Esophagus muscularis mucosa (tissue), 3 donors: ENCODE data around the gene UBR3.

ENCODE experiments used
- EP300 ChIP-seq: sonication (generic); formaldehyde crosslinking; IDR thresholded peaks from one replicate; pipeline ENCODE4 v1.6.1; 2017; ENCODE audit warnings: antibody characterized with exemption
- TF ChIP-seq, protein P1 (sequence below), 3 experiments: fragments of 200-600 bp in 2 of 3; fragments of 450-650 bp in 1 of 3; sonication (generic) in 2 of 3; IDR thresholded peaks; one replicate each; pipeline ENCODE4 v1.5.1; 2017 to 2019; ENCODE audit warnings: antibody characterized with exemption in 3 of 3, mild to moderate bottlenecking in 2 of 3, moderate library complexity in 1 of 3

DNA sequence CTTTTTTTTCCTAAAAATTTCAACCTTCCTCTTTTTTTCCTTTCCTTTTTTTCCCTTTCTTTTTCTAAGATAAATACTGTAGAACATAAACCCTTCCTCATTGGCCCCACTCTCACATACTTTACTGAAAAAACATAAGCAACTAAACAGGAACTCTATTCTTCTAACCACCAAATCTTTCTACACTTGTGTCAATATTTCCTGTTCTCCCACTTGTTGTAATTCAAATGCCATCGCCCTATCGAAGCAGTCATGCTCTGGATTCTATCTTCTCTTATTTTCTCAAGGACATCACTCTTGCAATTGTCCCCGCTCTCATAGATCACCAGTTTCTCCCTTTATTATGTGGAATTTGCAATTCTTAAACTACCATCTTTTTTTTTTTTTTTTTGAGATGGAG lies 48.8 kb upstream of the UBR3 start:
- TF ChIP-seq EP300 = no peak
- TF ChIP-seq, protein P1, sequence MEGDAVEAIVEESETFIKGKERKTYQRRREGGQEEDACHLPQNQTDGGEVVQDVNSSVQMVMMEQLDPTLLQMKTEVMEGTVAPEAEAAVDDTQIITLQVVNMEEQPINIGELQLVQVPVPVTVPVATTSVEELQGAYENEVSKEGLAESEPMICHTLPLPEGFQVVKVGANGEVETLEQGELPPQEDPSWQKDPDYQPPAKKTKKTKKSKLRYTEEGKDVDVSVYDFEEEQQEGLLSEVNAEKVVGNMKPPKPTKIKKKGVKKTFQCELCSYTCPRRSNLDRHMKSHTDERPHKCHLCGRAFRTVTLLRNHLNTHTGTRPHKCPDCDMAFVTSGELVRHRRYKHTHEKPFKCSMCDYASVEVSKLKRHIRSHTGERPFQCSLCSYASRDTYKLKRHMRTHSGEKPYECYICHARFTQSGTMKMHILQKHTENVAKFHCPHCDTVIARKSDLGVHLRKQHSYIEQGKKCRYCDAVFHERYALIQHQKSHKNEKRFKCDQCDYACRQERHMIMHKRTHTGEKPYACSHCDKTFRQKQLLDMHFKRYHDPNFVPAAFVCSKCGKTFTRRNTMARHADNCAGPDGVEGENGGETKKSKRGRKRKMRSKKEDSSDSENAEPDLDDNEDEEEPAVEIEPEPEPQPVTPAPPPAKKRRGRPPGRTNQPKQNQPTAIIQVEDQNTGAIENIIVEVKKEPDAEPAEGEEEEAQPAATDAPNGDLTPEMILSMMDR (IDR thresholded peaks at IDR 0.05) = no peak
